NCI-H774 (cell line): ENCODE measurements around the gene MANEAL.
"Not testable (repeated sequence)": the region's sequence is repeated elsewhere in the genome, so short reads cannot be mapped to it uniquely, and the experiment has no call there.

Source experiments
- DNase-seq: peaks from one replicate; lab custom pipeline; 2025; lab: John Stamatoyannopoulos, UW

MANEAL gene

GRCh38 chr1:37793773-37794371 lies at the start of gene MANEAL:
MANEAL (plus strand) TSS chr1:37793847; CDS start chr1:37794183, 336 bp downstream.
- DNase-seq, result peak; percentile 85

GRCh38 chr1:37746806-37747205 lies 46.8 kb upstream of the MANEAL start:
- no peak for DNase-seq

- DNase-seq, result no peak
These were observed 45.1 kb upstream of the MANEAL start for GRCh38 chr1:37748565-37748964.

- no peak for DNase-seq
These were observed 41.4 kb upstream of the MANEAL start for GRCh38 chr1:37752213-37752582.

GRCh38 chr1:37752583-37753471 lies 40.8 kb upstream of the MANEAL start:
- DNase-seq, result peak; percentile 80

GRCh38 chr1:37753473-37754321 lies 40.0 kb upstream of the MANEAL start:
- DNase-seq, result no peak

- DNase-seq, result no peak
These were observed 38.4 kb upstream of the MANEAL start for GRCh38 chr1:37755290-37755689.

- DNase-seq, result no peak
These were observed 37.6 kb upstream of the MANEAL start for GRCh38 chr1:37755951-37756560.

GRCh38 chr1:37759451-37759850 lies 34.2 kb upstream of the MANEAL start:
- DNase-seq, result no peak

- DNase-seq, result no peak
These were observed 32.1 kb upstream of the MANEAL start for GRCh38 chr1:37761416-37762095.

GRCh38 chr1:37762516-37762915 lies 31.1 kb upstream of the MANEAL start:
- no peak for DNase-seq

- no peak for DNase-seq
These were observed 29.7 kb upstream of the MANEAL start for GRCh38 chr1:37763791-37764413.

- no peak for DNase-seq
These were observed 29.2 kb upstream of the MANEAL start for GRCh38 chr1:37764414-37764825.

GRCh38 chr1:37764888-37765441 lies 28.7 kb upstream of the MANEAL start, which contains the start of gene EPHA10:
EPHA10 (minus strand) TSS chr1:37765120; CDS start chr1:37765066, 54 bp downstream.
- DNase-seq, result peak; percentile 41

- DNase-seq, result peak; percentile 45
These were observed 27.6 kb upstream of the MANEAL start for GRCh38 chr1:37765916-37766664.

GRCh38 chr1:37767488-37767887 lies 26.2 kb upstream of the MANEAL start:
- no peak for DNase-seq

GRCh38 chr1:37771440-37771839 lies 22.2 kb upstream of the MANEAL start:
- DNase-seq, result not testable (repeated sequence)

GRCh38 chr1:37776946-37777516 lies 16.6 kb upstream of the MANEAL start:
- DNase-seq, result no peak

- DNase-seq, result no peak
These were observed 15.0 kb upstream of the MANEAL start for GRCh38 chr1:37778654-37779053.
